Fibroblast of mammary gland (primary cell): ENCODE results near the gene VIL1.

Experiments used
- DNase-seq: peaks from one replicate; pipeline ENCODE4 v3.0.0-alpha.2; 2010; ENCODE audit warnings: low read depth
- H3K4me3 ChIP-seq: 2 replicates; pipeline ENCODE4 v1.5.1; 2011; ENCODE audit warnings: low read depth, mild to moderate bottlenecking, low read length, moderate library complexity; ENCODE audit not compliant: control insufficient read depth
- CTCF ChIP-seq: conservative IDR thresholded peaks from 2 replicates; pipeline ENCODE4 v1.5.1; 2011; ENCODE audit warnings: low read depth, low read length, inconsistent platforms; ENCODE audit not compliant: control insufficient read depth, insufficient read depth

VIL1 gene

DNA sequence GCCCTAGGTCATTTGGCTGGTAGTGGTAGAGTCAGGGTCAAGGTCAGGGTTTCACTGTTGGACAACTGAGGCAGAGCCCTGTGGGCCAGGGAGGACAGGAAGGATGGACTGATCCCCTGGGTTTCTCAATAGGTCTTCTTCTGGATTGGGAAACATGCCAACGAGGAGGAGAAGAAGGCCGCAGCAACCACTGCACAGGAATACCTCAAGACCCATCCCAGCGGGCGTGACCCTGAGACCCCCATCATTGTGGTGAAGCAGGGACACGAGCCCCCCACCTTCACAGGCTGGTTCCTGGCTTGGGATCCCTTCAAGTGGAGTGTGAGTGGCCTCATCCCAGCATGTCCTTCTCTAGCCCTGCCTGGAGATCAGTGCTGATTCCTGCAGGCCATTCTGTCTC is 18.1 kb downstream of the VIL1 start:
- DNase-seq, result no peak
- no peak for TF ChIP-seq CTCF
- no peak overlapping the region for H3K4me3 ChIP-seq

- no peak overlapping the region for H3K4me3 ChIP-seq
- TF ChIP-seq CTCF, result no peak
- DNase-seq, result no peak
Measured at GRCh38 chr2:218437969-218438368, 19.0 kb downstream of the VIL1 start.

- no peak for DNase-seq
- no peak for TF ChIP-seq CTCF
Measured at GRCh38 chr2:218438596-218438995, 19.7 kb downstream of the VIL1 start.

DNA sequence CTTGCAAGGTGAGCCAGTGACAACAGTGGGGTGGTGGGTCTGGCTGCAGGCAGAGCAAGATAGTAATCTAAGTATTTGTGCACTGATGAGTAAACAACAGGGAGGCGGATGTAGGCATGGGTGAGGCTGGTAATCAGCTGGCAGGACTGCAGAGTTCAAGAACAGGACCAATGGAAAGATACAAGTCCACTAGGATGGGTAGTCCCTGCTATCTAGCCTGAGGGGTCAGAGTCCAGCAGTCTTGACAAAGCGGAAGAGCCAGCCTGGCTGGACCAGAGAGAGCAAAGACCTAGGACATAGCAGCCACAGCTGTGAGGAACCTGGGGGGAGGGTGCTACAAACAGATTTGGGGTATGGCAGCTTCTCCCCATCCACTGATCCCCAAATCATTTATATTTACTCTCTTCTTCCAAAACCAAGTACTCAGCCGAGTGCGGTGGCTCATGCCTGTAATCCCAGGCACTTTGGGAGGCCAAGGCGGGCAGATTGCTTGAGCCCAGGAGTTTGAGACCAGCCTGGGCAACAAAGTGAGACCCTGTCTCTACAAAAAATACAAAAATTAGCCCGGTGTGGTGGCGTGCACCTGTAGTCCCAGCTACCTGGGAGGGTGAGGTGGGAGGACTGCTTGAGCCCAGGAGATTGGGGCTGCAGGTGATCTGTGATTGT is 25.9 kb downstream of the VIL1 start:
- no peak overlapping the region for H3K4me3 ChIP-seq
- TF ChIP-seq CTCF, result no peak
- no peak for DNase-seq

More at GRCh38 chr2:218438596-218438995, 19.7 kb downstream of the VIL1 start:
- no peak overlapping the region for H3K4me3 ChIP-seq

DNA sequence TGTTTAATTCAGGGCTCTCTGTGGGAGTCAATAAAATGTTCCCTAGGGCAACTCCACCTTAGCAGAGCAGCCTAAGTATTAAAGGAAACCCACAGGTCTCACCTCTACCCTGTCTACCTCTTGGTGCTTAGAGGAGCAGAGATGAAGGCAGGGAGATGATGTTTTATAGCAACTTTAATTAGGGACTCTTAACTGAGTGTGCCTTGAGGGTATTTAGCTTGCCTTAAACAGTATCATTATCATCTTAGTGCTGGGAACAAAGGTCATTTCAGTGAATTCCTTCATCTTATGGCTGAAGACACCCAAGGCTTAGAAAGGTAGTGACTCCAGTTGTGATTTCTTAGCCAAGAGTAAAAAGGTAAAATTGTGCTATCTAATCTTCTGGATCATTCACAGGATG is 26.7 kb downstream of the VIL1 start:
- no peak overlapping the region for H3K4me3 ChIP-seq
- no peak for TF ChIP-seq CTCF
- no peak for DNase-seq

GRCh38 chr2:218446547-218446946 is 27.6 kb downstream of the VIL1 start:
- no peak for DNase-seq
- H3K4me3 ChIP-seq, result no peak overlapping the region
- no peak for TF ChIP-seq CTCF

DNA sequence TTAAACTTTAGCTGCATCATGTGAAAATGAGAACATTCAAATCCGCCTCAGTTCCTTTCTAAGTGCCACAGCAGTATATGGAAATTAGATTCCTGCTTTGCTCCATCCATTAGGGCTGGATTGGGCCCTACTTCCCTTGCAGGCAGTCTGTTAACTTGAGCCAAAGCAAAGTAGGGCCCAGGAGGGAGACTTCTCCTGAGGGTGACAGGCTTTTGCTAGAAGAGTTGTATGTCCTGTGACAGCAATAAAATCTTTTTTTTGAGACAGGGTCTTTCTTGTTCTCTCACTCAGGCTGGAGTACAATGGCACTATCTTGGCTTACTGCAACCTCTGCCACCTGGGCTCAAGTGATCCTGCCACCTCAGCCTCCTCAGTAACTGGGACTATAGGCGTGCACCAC is 28.1 kb downstream of the VIL1 start:
- no peak for DNase-seq
- TF ChIP-seq CTCF, result no peak
- H3K4me3 ChIP-seq, result no peak overlapping the region
